HG03460 (cell line): ENCODE measurements around the gene NUP58.
A peak's percentile ranks its signal among the peaks of the same experiment; 100 is the strongest.

ENCODE experiments used
- ATAC-seq: cut with Tn5 transposase; IDR thresholded peaks from one replicate; pipeline ENCODE4 v1.9.1; 2021; ENCODE audit not compliant: unreplicated experiment

The NUP58 gene, protein sequence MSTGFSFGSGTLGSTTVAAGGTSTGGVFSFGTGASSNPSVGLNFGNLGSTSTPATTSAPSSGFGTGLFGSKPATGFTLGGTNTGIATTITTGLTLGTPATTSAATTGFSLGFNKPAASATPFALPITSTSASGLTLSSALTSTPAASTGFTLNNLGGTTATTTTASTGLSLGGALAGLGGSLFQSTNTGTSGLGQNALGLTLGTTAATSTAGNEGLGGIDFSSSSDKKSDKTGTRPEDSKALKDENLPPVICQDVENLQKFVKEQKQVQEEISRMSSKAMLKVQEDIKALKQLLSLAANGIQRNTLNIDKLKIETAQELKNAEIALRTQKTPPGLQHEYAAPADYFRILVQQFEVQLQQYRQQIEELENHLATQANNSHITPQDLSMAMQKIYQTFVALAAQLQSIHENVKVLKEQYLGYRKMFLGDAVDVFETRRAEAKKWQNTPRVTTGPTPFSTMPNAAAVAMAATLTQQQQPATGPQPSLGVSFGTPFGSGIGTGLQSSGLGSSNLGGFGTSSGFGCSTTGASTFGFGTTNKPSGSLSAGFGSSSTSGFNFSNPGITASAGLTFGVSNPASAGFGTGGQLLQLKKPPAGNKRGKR

DNA sequence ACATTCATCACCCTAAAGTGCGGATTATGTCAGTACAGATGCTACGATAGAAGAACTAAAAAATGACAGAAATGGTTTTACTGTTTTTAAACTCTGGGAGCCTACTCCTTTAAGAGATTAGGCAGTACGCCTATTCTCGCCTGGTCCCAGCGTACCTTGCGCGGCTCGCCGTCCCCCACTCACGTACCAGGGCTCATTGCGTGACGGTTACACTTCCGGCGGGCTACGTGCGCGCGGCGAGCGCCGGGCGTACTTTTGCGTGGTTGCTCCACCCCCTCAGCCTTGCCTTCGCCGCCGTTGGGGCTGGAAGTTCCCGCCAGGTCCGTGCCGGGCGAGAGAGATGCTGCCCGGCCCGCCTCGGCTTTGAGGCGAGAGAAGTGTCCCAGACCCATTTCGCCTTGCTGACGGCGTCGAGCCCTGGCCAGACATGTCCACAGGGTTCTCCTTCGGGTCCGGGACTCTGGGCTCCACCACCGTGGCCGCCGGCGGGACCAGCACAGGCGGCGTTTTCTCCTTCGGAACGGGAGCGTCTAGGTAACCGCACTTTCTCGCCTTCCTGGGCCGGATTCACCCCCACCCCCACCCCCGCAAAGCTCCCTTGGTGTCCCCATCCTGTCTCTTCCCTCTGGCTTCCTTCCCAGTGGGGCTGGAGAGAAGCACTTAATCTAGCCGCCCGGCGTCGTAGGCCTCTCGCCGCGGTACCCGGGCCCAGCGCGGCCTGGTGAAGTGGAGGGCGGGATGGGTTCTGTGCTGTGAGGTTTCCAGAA is at the start of gene NUP58:
TSS of gene NUP58 (plus strand) at position 279 of the 767 bp plus-strand sequence. CDS start at position 428, 149 bp downstream.
- peak; percentile 98 for ATAC-seq

DNA sequence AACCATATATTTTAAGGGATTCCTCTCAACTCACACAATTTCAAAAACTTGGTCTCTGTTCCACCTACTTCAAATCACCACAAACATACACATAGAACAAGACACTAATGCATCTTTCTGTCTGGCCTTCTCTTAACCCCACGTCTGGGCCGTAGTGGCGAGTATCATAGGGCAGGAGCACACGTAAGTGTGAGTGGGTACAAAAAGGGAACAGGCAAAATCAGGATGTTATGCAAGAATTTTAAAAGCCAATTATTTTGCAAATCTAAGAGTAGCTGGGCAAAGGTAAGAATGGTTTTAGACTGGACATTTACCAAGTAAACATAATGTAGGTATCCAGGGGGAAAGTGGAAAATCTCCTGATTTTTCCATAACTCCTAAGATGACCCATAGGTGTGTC is 49.2 kb upstream of the NUP58 start:
- ATAC-seq = no peak

DNA sequence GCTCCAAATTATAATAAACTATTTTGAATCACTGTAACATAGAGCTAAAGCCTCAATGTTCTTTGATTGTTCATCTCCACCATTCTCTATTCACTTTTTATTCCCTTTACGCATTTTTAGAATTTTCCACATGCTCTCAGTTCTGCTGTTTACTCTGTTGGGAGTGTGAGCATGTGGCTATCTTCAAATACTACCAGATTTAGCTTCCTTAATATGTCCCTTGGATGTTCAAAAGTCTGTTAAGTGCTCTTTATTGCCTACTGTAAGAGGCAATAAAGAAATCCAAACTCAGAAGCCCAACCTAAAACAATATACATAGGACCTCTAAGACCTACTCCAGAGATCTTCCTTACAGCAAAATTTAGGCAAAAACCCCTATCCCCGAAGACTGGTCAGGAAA is 48.7 kb upstream of the NUP58 start:
- no peak for ATAC-seq

DNA sequence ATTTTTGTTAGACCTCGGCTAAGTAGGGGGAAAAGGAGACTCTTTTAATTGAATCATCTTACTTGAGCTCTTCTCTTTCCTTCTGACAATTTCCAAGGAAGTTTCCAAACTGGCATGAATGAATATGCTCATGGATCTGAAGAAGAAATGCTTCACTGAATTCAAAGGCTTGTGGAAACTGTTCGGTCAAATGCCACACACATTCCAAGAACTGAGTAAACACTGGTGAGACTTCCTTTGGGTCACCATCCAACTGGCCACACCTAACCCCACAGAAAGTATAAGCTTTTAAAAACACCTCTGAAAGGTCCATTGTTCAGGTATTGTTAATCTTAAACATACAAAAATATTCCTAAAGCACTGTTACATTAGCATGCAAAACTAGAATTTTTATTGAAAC is 47.7 kb upstream of the NUP58 start:
- no peak for ATAC-seq

DNA sequence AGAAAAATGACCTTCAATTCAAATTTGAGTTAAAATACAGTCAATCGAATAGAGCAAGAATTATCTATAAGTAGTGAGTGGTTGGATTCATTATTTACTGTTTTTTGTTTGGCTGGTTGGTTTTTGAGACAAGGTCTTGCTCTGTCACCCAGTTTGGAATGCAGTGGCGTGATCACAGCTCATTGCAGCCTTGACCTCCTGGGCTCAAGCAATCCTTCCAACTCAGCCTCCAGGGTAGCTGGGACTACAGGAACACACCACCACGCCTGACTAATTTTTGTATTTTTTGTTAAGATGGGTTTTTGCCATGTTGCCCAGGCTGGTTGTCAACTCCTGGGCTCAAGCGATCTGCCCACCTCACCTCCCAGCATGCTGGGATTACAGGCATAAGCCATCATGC is 39.2 kb upstream of the NUP58 start:
- ATAC-seq = no peak

DNA sequence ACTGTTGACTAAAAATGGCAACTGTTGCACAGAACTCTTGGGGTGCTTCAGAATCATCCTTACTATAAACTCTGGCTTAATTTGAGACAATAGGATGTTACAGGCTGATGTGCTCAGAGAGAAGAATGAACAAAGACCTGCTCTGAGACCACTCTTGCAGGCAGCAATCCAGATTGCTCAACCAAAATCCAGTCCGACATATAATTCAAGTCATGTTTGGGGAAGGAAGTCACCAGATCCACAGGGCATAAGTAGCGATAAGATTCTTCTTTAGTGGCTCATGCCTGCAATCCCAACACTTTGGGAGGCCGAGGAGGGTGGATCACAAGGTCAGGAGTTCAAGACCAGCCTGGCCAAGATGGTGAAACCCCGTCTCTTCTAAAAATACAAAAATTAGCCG is 34.7 kb upstream of the NUP58 start:
- no peak for ATAC-seq

DNA sequence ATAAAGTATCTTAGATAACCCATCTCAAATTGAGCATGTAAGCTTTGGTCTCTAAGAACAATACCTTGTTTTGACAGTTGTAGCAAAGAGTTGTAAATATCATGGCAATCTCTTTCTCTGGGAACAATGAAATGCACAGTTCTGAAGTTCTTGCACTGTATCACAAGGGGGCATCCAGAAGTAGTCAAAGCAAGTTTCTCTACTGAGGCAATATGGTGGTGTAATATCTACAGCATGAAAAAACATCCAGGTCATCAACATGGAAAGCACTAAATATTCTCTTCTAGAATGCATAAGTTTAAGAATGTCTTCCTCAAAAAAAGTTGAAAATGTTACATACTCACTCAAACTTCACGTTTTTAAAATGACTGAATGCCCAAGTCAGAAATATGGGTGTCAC is 33.7 kb upstream of the NUP58 start:
- no peak for ATAC-seq

DNA sequence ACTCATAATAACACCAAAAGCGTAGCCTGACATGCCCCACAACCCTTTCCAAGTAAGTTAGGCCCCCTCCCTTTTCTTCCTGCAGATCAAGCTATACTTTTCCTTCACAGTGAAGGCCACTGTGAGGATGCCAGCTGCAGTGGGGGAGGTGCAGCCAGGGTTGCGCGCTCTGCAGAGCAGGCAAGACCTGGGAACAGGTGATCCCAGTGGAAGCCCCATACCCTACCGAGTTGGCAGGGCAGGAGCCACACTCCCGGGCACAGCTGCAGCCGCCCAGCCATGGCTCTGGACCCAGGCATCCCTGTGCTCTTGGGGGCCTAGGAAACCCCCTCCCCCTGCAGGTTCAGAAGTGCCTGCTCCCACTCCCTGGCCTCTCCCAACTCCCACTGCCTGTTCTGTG is 32.9 kb upstream of the NUP58 start:
- ATAC-seq = no peak

DNA sequence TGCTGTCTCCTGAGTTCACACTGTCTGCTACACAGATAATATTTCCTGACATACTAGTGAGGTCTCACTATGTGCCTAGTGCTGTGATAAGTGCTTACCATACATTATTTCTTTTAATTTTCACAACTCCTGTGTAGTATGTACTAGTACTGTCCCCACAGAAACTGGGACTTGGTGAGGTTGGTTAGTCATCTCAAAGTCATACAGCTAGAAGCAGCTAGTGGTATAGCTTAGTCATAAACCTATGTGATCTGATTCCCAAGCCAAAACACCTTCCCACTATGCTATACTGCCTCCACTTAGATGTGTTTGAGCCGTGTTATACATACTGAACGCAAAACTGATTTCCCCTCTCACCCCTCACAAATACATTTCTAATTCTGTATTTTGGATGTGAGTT is 24.7 kb upstream of the NUP58 start:
- ATAC-seq = no peak

DNA sequence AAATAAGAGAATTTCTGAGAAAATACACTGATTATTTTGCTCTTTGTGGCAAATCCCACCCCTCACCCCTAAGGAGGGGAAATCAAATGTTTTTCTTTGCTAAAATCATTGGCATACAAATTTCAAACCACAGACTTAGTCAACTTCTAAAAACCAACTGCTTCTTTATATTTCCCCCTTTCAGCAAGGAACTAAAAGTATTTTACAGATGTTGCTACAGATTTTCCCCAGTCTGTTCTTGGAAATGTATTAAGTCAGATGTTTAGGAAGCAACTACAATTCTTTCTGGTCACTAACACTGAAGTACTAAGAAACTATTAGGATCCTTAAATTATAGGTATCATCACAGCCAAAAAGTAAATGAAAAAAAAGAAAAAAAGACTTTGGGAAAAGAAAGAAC is 21.0 kb upstream of the NUP58 start:
- no peak for ATAC-seq

DNA sequence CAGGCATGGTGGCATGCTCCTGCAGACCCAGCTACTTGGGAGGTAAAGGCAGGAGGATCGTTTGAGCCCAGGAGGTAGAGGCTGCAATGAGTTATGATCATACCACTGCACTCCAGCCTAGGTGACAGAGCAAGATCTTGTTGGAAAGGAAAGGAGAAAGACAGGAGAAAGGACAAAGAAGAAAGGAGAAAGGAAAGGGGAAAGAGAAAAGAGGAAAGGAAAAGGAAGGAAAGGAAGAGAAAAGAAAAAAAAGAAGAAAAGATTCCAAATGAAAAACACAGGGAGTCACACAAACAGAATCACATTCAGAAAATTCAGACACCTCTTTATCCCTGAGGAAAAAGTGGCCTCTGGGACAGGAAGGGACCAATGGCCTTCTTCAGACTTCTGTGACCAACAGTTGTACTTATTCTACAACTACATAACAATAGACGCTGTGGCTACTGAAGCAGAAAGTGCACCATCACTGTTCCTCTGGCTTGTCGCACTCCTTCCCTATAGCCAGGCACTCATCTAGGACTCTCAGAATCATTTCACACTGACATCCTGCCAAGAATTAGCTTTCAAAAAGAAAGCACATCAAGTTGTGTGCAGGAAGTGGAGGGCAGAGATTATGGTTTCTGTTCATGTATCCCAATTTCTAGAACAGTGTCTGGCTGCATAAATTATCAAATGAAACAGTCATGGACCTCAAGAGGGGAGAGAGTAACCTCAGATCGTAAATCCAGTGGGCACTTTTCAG is 20.1 kb upstream of the NUP58 start:
- peak; percentile 63 for ATAC-seq

DNA sequence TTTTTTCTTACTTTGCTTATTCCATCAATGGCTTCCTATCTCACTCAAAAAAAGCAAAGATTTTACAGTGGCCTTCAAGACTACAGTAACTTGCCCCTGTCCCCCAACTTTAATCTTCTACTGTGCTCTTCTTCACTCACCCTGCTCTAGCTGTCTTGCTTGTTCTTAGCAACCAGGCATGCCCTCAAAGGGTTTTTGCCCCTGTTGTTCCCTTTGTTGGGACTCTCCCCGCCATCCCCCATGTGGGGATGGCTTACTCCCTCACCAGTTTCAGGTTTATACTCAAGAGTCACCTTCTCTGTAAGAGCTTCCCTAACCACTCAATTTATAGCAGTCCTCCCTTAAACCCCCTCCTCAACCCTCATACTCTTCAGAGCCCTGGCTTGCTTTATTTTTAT is 19.5 kb upstream of the NUP58 start:
- ATAC-seq = peak; percentile 38

DNA sequence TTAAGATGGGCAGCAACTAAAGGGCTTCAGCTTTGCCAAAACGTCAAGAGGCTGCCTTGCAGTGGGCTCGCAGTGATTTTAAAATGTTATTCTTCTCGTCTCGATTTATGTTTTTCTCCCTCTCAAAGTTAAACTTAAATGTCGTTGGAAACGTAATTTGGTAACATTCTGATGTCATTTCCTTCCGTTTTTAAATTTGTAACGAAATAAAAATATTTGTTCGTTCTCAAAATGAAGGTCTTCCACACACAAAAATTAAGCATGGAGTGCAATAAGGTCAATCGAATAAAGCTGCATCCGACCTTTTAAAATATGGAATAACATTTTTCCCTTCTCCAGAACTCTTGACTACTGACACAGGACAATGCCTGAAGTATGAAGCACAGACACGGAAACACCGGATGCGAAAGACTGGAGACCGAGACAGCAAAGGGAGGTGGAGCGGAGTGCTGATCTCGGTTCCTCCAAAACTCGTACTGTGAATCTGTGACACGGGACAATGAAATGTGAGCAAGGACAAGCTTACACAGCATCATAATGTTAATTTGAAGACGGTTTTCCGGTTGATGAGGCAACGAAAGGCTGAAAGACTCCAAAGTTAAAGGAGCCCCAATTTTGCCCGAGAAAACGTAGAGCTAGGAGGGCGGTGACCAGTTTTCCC is 15.0 kb upstream of the NUP58 start:
- peak; percentile 29 for ATAC-seq

DNA sequence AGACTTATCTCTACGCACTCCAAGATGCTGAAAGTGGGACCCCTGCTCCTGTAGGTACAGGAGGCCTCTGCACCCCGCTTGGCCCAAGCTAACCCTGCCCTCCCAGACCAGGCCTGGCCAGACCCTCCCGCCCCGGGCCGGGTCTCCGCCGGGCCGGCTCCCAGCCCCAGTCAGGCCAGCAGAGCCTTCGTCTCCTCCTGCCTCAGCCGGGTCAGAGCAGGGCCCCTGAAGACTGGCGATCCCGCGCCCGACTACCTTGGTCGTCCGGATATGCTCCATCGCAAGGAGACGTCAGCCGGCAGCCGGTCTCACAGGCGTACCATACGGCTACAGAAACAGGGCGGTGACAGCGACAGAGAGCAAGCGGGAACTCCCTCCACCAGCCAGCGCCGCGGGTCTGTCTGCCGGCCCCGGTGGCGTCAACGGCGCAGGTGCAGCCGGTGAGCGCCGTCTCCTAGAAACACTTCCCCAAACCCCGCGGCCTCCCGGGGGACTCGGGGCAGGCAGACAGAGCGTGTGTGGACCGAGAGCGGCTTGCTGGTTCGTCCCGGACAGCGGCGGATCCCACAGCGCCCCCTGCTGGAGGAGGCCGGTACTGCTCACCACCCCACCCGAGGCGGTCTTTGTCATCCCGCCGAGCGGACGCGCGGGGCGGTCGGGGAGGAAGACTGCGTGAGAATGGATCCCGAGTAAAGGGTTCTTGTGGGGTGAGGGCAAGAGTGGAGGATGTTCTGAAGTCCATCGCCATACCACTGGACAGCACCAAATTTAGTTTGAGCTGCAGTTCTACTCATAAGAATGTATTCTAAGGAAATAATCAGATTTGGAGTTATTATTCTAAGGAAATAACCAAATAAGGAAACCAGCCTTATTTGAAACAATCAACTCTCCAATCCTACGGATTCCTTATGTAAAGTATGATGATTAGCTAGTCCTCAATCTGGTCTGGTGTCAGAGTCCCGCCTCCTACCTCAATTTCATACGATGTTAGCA is 14.2 kb upstream of the NUP58 start, which contains the start of gene MTMR6:
TSS of gene MTMR6 (minus strand) at position 520 of the 993 bp plus-strand sequence. CDS start at position 279, 241 bp downstream.
- ATAC-seq = peak; percentile 96

DNA sequence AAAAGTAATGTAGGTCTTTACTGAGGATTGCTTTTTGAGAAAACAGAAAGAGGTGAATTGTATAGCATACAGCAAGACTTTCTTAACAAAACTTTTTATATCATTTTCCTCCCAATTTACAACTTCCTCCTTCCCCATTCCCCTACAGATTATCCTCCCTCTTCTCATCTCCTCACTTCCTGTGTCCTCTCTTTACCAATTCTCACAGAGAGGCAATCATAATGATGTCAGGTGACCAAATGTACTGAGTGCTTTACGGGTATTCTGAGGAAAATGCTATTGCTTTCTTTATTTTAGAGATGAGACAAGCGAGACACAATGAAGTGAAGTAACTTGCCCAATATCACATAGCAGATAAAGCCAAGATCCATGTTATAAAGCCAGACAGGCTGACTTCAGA is 12.5 kb upstream of the NUP58 start:
- no peak for ATAC-seq

DNA sequence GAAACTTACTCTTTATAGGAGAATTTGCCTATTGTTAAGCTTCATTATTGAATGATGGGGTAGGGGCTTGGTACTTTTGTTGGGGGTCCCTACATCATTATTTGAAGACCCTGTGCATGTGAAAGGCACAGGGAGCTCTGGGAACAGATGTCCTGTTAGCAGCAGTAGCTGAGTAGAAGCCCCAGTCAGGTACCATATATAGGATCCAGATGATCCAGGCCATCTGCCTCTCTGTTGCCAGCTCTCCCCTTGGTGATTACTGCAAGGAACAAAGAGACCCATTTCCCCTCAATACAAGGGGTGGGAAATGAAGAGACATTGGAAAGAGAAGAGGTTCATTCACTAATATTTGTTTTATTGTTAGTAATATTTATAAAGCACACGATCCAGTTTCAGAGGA is 9.7 kb upstream of the NUP58 start:
- ATAC-seq = no peak

DNA sequence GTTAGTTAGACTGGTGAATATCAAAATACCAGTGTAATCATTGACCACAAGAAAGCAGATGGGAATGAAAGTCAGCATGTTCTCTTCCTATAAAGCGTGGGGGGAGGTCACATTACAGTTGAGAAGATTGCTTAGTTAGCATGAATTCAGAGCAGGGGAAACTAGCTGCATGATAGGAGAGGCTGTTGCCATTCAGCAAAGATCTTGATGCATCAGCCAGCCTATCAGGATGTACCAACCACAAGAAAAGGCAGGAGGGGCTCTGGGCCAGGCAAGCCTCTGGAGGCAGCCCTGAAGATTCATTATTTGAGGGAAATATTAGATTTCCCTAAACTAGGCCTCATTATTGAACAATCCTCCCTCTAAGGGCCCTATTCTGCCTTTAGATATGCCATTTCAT is 9.1 kb upstream of the NUP58 start:
- ATAC-seq = no peak

DNA sequence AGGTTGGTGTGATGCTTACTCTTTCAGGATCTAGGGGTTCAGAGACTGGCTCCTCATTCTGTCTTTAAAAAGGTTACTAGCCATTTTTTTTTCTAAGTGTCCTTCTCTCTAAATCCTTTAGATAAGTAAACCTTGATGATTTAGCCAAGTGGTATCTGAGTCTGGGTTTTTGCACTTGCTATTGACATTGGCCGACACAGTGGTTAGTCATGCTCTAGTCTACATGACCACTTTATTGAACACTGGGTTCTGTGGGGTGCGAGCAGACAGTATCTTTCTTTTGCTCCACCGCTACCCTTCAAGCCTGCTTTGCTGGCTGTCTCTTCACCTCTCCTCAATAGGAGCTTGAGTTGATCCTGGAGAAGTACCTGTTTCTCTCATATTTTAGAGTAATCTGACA is 6.2 kb upstream of the NUP58 start:
- ATAC-seq = no peak

DNA sequence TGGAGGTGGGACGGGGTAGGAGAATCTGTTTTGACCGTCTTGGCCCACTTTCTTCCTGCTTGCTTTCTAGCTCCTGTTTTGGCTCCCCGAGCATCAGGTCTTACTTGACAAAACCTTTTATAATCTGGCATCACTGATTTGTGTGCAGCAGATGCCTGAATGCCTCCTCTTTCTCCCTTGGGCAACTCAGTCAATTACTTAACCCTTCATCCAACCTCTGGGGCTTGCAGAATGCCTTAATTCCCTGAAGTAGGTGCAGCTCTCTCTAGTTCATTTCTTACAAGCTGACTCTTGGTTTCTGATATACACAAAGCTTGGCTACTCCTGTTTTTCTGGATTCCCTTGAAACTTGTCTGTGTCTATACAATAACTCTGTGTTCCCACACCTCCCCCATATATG is 5.7 kb upstream of the NUP58 start:
- no peak for ATAC-seq
